OCI-LY7 (cell line): ENCODE data around the gene NAA80. TPM values are rescaled to one million over a fixed set of nuclear protein-coding genes. Genes with fewer than 3 reads are reported as not detected.

ENCODE experiments used
- BruUV-seq: library from RNA; stranded (reverse); fragments of 400-500 nt; replicated peaks from 2 replicates; lab custom pipeline; 2021; lab: Mats Ljungman, UMichigan
- CTCF ChIA-PET: fragments of 300-600 bp; sonication (Branson Sonifier 250); formaldehyde crosslinking; loops from one replicate; lab custom pipeline; 2022; ENCODE audit warnings: antibody characterized with exemption; ENCODE audit not compliant: unreplicated experiment; lab: Charles Lee
- POLR2A ChIA-PET: fragments of 300-600 bp; sonication (Branson Sonifier 250); formaldehyde crosslinking; loops from one replicate; lab custom pipeline; 2022; ENCODE audit warnings: antibody characterized with exemption; lab: Charles Lee
- DNase-seq: peaks from one replicate; pipeline ENCODE4 v3.0.0-alpha.2; 2015; ENCODE audit warnings: low spot score
- H2AFZ ChIP-seq: fragments of 200-600 bp; sonication (generic), shearing (Covaris generic); 2 replicates; pipeline ENCODE4 v1.6.1; 2014; ENCODE audit warnings: mild to moderate bottlenecking, antibody characterized with exemption, low read length, moderate library complexity
- H3K27ac ChIP-seq: fragments of 200-600 bp; sonication (generic); 2 replicates; pipeline ENCODE4 v1.5.1; 2014; ENCODE audit warnings: mixed run types, low read depth, mild to moderate bottlenecking, moderate library complexity, low read length, inconsistent platforms; ENCODE audit not compliant: poor library complexity, severe bottlenecking
- H3K36me3 ChIP-seq: fragments of 200-600 bp; sonication (generic); 2 replicates; pipeline ENCODE4 v1.6.1; 2014; ENCODE audit warnings: mild to moderate bottlenecking, antibody characterized with exemption, low read length, moderate library complexity, mixed read lengths; ENCODE audit not compliant: insufficient read depth
- H3K4me1 ChIP-seq: fragments of 200-600 bp; sonication (generic); 2 replicates; pipeline ENCODE4 v1.5.1; 2014; ENCODE audit warnings: mild to moderate bottlenecking, low read length; ENCODE audit not compliant: insufficient read depth, poor library complexity, severe bottlenecking
- H3K4me2 ChIP-seq: fragments of 200-600 bp; sonication (generic); 2 replicates; pipeline ENCODE4 v1.6.1; 2014; ENCODE audit warnings: mild to moderate bottlenecking, low read length
- H3K4me3 ChIP-seq: fragments of 200-600 bp; sonication (generic); 2 replicates; pipeline ENCODE4 v1.5.1; 2014; ENCODE audit warnings: mild to moderate bottlenecking, low read depth, low read length; ENCODE audit not compliant: poor library complexity, severe bottlenecking
- H3K79me2 ChIP-seq: fragments of 200-600 bp; sonication (generic); 2 replicates; pipeline ENCODE4 v1.6.1; 2016; ENCODE audit warnings: low read depth, mild to moderate bottlenecking, low read length, moderate library complexity, mixed read lengths; ENCODE audit not compliant: insufficient read depth
- H3K9me2 ChIP-seq: fragments of 200-600 bp; sonication (generic); 2 replicates; pipeline ENCODE4 v1.6.1; 2016; ENCODE audit warnings: mild to moderate bottlenecking, low read length, mixed read lengths; ENCODE audit not compliant: insufficient read depth
- H3K9me3 ChIP-seq: fragments of 200-600 bp; sonication (generic); 2 replicates; pipeline ENCODE4 v1.6.1; 2014; ENCODE audit warnings: mild to moderate bottlenecking, mixed run types, low read length, mixed read lengths
- H4K20me1 ChIP-seq: fragments of 200-600 bp; sonication (generic); 2 replicates; pipeline ENCODE4 v1.6.1; 2014; ENCODE audit warnings: mild to moderate bottlenecking, antibody characterized with exemption, low read length, moderate library complexity, mixed read lengths; ENCODE audit not compliant: insufficient read depth
- EZH2phosphoT487 ChIP-seq: fragments of 200-600 bp; sonication (generic); IDR thresholded peaks from 2 replicates; pipeline ENCODE4 v1.6.1; 2018; ENCODE audit warnings: low read depth, borderline replicate concordance, mild to moderate bottlenecking, mixed run types, antibody characterized with exemption, low read length, moderate library complexity, mixed read lengths
- intact Hi-C: fragments of 100-400 bp; cut with micrococcal nuclease; formaldehyde crosslinking; loops from one replicate; pipeline ENCODE4 v1.10.0; 2022; ENCODE audit not compliant: unreplicated experiment
- total RNA-seq, 2 experiments: library from RNA; depleted of rRNA in 1 of 2; stranded (reverse); fragments of >200 nt in 1 of 2; shearing (Covaris generic) in 1 of 2; gene quantifications; 2 replicates each; pipeline ENCODE4 v1.2.3, GENCODE V29; 2014 to 2022
- TF ChIP-seq, protein P1 (sequence below): fragments of 200-600 bp; sonication (generic); conservative IDR thresholded peaks from 2 replicates; pipeline ENCODE4 v1.5.1; 2014; ENCODE audit warnings: mild to moderate bottlenecking, antibody characterized with exemption, low read length, moderate library complexity, mixed read lengths

NAA80 gene
- total RNA-seq, 2 experiments from 2014 or later = 18.7 to 21.7 TPM

DNA sequence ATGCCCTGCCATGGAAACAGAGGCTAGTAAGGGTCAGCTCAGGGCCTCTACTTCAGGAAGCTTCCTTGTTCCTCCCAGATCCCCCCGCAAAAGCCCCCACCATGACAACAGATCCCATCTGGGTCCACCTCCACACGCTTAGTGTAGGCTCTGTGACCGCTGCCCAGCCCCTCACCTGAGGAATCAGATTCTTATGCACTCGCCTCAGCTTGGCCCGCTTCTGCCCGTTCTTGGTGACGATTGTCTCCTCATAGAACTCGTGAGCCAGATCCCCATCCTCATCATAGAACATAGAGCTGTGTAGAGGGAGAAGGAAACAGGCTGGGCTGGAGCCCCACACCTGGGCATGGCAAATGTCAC, 27.0 kb upstream of the NAA80 start:
- ChIA-PET POLR2A (no interaction called here), CTCF (no interaction called here)
- BruUV-seq = no TSS peak
- no peak overlapping the region for H3K27ac ChIP-seq
- H3K9me2 ChIP-seq = no peaks in the 10 kb centered on the region
- peaks cover 20% of the 10 kb centered on the region for H3K4me1 ChIP-seq
- DNase-seq = no peak
- no peak for TF ChIP-seq EZH2phosphoT487
- TF ChIP-seq, protein P1, sequence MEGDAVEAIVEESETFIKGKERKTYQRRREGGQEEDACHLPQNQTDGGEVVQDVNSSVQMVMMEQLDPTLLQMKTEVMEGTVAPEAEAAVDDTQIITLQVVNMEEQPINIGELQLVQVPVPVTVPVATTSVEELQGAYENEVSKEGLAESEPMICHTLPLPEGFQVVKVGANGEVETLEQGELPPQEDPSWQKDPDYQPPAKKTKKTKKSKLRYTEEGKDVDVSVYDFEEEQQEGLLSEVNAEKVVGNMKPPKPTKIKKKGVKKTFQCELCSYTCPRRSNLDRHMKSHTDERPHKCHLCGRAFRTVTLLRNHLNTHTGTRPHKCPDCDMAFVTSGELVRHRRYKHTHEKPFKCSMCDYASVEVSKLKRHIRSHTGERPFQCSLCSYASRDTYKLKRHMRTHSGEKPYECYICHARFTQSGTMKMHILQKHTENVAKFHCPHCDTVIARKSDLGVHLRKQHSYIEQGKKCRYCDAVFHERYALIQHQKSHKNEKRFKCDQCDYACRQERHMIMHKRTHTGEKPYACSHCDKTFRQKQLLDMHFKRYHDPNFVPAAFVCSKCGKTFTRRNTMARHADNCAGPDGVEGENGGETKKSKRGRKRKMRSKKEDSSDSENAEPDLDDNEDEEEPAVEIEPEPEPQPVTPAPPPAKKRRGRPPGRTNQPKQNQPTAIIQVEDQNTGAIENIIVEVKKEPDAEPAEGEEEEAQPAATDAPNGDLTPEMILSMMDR = no peak
- H3K4me2 ChIP-seq = no peak overlapping the region
- peaks cover 39% of the 10 kb centered on the region for H3K36me3 ChIP-seq
- H4K20me1 ChIP-seq = no peaks in the 10 kb centered on the region
- H2AFZ ChIP-seq = no peak overlapping the region
- H3K79me2 ChIP-seq = peaks cover 12% of the 10 kb centered on the region; the same call in 1 of the 2 replicates
- intact Hi-C loops = no loop called here
- H3K4me3 ChIP-seq = no peak overlapping the region
- H3K9me3 ChIP-seq = no peaks in the 10 kb centered on the region

DNA sequence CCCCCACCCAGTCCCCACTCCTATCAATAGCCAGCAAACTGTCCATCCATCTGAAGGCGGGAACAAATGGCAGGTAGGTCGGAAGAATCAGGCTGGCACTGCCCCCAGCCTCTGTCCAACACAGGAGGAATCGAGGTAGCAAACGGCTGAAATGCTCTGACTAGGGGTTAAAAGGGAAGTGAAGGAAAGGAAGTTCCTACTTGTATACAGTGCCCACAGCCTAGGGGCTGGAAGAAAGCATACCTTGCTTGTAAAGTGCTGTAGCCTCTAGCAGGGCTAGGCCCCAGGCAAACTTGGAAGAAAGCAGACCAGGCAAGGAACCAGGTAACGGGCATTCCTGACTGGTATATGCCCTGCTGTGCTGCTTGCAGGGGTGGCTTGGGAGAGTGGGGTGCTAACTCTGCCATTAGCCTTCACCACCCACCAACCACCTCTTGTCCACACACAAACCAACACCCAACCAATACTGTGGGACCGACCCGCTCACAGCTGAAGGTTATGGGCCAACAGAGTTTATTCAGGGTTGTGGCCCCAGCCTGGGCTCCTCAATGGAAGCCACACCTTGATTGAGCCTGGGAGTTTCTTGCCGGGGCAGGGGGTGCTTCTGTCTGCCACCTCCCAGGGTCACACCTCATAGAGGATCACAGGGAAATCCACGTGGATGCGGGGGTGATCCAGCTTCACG, 26.4 kb upstream of the NAA80 start:
- peaks cover 33% of the 10 kb centered on the region for H3K36me3 ChIP-seq
- POLR2A ChIA-PET = no interaction called here

DNA sequence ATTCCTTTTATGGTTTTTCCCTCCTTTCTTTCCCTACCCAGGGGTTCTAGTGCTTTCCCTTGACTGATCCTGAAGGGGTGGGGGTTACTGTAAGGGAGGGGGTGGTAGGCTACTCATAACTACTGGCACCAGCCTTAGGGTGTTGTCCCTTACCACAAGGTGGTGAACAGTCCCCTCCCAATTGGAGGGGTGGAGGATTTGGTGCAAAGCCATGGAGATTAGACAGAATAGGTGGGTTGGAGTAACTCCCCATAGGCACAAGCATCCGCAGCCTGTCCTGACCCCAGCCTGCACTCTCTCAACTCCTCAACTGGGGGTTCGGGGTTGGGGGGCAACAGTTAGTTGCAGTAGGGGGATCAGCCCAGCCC, 25.9 kb upstream of the NAA80 start:
- Histone ChIP-seq H4K20me1 (no peaks in the 10 kb centered on the region), H3K4me3 (no peak overlapping the region), H3K9me2 (no peaks in the 10 kb centered on the region), H3K27ac (no peak overlapping the region), H3K4me1 (peaks cover 25% of the 10 kb centered on the region), H2AFZ (no peak overlapping the region), H3K79me2 (peaks cover 12% of the 10 kb centered on the region; the same call in 1 of the 2 replicates), H3K4me2 (no peak overlapping the region), H3K9me3 (no peaks in the 10 kb centered on the region), H3K36me3 (peaks cover 28% of the 10 kb centered on the region)
- intact Hi-C loops = no loop called here
- POLR2A ChIA-PET = no interaction called here
- CTCF ChIA-PET = no interaction called here
- no TSS peak for BruUV-seq
- no peak for DNase-seq
- TF ChIP-seq, protein P1 = no peak
- no peak for TF ChIP-seq EZH2phosphoT487

More for the DNA sequence above, 26.4 kb upstream of the NAA80 start:
- no peak overlapping the region for H2AFZ ChIP-seq
- BruUV-seq = no TSS peak
- peaks cover 20% of the 10 kb centered on the region for H3K4me1 ChIP-seq
- H3K27ac ChIP-seq = no peak overlapping the region
- H3K9me3 ChIP-seq = no peaks in the 10 kb centered on the region
- no peak overlapping the region for H3K4me2 ChIP-seq
- no peak for DNase-seq
- no peaks in the 10 kb centered on the region for H4K20me1 ChIP-seq
- H3K79me2 ChIP-seq = peaks cover 12% of the 10 kb centered on the region; the same call in 1 of the 2 replicates
- TF ChIP-seq EZH2phosphoT487 = no peak
- TF ChIP-seq, protein P1 = no peak
- intact Hi-C loops = no loop called here
- no peaks in the 10 kb centered on the region for H3K9me2 ChIP-seq
- CTCF ChIA-PET = no interaction called here
- no peak overlapping the region for H3K4me3 ChIP-seq
